ENCODE measurements around the gene RBMS1.

- TF ChIP-seq CTCF (IDR thresholded peaks at IDR 0.05) (no peak), EZH2 (IDR thresholded peaks at IDR 0.05; ENCODE audit: borderline replicate concordance, insufficient read depth, low read depth, low read length, poor library complexity, severe bottlenecking) (no peak)
Measured at GRCh38 chr2:160229591-160229990, 264.0 kb downstream of the RBMS1 start.
